ENCODE measurements around the gene SETBP1.

SETBP1 gene

DNA sequence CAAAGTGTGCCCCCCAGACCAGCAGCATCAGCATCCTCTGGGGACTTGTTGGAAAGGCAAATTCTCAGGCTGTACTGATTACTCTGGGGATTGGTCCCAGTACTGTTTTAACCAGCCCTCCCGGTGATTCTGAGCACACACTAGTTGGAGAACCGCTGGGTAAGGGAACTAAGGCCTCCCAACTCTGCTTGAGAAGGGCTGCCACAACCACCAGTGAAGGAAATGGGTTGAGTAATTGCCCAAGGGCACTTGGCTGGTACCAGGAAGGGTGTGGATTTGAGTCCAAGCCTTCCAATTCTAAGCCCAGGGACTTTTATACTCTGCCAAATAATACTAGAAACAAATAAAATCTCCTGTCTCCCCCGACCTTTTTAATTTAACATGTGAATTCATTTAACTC lies 219.9 kb downstream of the SETBP1 start:
- no peak for DNase-seq (ENCODE audit: low read depth in 2 of 2)

DNA sequence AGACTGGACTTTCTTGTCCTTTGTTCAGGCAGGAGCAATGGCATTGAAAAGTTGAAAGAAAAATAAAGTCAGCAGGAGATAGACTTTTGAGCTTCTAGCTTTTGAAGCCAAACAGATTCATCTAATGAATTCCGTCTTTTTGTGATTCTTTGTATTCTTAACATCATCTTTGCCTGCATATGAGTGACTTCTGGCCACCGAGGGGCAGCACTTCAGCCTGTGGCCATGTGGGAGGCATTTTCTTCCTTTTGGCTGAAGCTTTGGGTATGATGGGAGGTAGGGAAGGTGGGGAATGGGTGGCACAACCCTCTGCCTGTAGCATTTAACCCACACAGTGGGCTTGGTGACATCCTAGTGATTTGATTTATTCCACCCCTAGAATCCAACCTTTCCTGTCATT lies 220.6 kb downstream of the SETBP1 start:
- DNase-seq (ENCODE audit: low read depth in 2 of 2), result no peak

DNA sequence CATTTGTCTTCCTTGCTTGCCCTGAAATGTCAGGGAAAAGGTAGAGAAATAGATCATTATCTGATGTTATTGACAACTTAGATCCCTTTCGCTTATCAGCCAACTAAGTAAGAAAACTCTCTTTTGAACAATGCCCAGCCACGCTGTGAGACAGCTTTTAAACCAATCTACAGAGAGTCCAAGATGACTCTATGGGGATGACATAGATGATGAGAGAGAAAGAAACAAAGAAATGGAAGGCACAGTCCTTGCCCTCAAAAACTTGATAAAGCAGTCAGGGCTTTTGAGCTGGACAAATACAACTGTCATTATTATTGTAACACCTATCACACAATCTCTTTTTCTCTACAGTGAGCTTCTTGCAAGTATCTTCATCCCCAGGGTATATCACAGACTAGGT lies 222.6 kb downstream of the SETBP1 start:
- DNase-seq (ENCODE audit: low read depth in 2 of 2), result no peak

DNA sequence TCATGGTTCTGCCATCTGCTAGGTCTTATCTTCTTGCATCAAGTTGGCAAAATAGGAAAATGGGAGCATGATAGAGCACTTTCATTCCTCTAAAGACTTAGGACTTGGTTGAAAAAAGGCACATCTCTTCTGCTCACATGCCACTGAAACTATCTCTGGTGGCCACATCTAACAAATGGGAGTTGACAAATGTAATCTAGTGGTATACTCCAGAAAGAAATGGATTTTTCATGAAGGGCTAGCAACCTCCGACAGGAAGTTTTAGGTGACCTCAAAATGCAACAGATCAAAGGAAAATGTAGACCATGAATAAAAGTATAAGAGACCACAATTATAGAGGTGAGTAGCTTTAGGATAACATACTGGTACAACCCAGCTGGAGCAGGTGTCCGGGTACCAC lies 224.1 kb downstream of the SETBP1 start:
- DNase-seq (ENCODE audit: low read depth in 2 of 2), result no peak

DNA sequence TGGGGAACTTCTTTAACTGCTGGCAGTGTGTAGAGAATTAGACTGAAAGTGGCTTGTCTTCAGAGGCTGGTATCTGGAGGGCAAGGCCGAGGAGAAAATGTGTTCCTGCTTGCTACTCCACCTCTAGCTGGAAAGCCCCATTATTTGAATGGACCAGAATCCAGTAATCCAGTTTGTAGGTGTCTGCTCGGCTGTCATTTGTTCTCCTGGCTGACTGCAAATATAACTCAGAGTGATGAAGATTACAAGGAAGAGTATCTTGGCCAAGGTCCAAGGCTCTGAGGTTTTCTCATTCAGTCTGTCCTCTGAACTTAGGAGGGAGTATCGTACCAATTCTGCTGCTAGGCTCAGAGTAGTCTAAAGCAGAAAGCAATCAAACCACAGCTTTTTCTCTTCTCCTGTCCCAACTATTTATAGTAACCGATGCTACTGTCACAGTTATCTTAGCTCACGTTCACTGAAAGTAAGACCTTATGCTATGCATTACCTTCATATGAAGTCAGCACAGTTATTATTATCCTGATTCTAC lies 228.6 kb downstream of the SETBP1 start:
- DNase-seq (ENCODE audit: low read depth in 2 of 2), result no peak

DNA sequence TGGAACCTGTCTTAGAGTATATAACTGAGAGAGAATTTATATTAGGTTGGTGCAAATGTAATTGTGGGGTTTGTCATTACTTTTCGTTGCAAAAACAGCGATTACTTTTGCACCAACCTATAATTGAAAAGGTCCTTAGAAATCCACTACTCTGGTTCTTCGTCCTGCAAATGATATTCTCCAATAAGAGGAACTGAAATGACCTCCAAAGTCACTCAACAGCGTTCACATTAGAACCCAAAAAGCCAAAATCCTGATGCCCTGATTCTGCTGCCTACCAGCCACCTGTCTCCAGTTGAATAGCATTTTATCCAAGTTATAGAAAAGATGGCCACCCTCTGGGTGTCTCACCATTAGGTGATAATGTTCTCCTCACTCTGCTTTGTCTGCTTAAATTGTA lies 230.6 kb downstream of the SETBP1 start:
- DNase-seq (ENCODE audit: low read depth in 2 of 2), result no peak

DNA sequence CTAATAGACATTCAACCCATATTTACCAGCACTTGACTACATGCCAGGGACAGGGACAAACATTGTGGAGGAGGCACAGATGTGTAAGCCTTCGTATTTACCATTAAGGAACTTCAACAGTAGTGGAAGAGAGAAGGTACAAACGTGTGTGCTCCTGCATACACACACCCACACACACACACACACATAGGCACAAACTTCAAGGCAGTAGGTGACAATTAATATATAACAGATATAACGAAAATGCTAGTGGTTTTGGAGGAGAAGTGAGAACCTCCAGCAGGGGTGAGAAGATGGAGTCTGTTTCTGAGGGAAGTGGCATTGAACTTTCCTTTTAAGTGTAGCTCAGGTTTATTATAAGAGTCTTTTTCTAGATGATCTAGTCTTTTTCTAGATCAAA lies 231.1 kb downstream of the SETBP1 start:
- DNase-seq (ENCODE audit: low read depth in 2 of 2), result no peak

DNA sequence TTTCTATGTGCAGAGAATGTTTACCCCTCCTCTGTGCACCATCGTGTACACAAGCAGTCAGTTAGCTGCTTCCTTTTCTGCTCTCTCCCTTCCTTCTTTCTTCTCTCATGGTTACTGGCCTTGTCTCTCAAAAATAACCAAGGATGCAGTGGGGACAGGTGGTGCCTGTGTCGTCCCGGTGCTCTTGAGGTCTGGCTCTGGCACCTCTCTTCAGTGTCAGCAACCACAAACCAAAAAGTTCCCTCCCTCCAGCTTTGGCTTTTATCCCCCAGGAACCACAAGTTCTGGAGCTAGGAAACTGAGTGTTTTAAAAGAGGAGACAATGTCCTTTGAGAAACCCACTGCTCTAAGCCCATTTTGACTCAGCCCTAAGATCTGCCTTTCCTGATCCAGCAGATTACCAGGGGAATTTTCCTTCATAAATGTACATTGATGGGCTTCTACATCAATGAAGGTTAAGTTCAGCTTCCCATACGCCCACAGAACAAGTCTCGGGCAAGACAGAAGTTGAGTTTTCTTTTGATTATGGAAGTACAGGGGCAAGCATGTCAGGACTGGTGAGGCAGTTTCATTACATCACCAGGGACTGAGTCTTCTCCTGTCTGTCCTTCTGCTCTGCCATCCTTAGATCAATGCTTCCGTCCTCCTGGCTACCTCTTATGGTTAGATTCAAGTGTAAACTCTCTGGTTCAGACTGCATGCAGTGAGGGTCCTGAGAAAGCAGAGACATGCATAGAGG lies 232.2 kb downstream of the SETBP1 start:
- no peak for DNase-seq (ENCODE audit: low read depth in 2 of 2)

DNA sequence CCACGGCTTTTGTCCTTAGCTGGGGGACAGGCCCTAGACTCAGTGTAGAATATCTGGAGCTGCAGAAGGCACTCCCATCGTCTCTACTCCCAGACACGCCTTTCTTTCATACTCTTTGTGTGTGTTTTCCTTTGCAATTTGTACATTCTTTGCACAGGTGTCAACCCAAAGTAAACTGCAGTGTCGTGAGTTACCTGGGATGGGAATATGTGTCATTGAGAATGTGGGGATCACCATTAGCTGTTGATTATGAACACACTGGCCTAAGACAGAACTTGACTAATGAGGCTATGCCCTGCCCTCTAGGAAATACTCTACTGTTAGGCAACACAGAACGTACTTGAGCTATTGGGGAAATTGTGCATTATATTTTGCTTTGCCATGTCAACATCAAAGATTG lies 233.3 kb downstream of the SETBP1 start:
- DNase-seq (ENCODE audit: low read depth in 2 of 2), result no peak

DNA sequence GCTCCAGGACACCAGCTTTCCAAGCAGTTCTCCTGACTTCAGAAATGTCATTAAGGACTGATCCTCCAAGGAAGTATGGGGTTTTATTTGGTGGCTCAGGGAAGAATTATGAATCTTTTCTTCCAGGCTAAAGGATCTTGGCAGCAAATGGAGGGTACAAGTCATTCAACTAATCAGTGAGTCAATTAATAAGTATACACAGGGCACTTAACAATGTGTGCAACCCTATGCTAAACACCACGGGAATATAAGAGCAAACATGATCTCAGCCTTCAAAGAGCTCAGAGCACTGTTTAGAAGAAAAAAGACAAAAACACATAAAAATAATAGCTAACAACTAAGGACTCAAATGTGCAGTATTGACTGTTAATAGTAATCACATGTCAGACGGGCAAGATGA lies 234.5 kb downstream of the SETBP1 start:
- DNase-seq (ENCODE audit: low read depth in 2 of 2), result no peak

DNA sequence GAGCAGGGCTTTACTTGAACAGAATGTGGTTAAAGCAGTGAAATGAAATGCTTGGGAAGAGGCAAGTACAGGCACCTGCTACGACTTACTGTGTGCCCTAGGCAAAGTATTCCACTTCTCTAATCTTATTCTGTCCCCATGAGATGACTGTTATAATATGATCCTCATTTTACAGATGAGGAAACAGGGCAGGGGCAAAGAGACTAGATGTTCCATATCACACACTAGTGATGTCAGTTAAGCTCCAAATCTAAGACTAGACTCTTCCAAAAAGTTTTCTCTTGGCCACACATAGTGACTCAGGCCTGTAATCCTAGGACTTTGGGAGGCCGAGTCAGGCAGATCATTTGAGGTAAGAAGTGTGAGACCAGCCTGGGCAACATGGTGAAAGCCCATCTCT lies 235.0 kb downstream of the SETBP1 start:
- no peak for DNase-seq (ENCODE audit: low read depth in 2 of 2)

DNA sequence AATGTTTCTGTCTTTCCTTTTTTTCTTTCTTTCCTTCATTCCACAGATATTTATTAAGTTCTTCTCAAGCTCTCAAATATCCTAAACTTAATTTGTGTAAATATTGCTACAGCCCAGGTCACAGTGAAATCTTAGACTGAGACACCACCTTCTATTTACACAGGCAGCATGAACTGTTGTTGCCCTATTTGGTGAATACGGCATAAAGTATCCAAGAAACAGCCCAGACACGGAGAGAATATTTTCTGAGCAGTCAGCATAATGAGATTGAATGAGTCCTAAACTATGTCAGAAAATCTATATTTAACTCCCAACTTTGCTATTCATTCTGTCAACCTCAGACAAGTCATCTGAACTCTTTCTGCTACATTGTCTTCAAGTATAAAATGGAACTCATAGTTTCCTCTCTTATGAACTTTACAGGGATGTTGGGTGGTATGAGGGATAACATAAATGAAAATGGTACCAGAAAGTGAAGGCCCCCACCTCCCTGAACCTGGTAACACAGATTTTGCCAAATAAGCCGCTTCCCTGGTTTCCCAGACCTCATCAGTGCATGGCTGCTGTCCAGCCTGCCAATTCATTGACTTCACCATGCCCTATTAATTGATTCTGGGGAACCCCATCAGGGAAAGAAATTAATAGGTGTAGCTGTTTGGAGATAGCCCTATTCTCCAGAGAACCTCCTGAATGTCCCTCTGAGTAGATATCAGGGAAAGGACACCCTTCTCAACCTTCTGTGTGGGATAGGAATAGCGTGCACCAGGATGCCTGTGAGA lies 235.9 kb downstream of the SETBP1 start:
- DNase-seq (ENCODE audit: low read depth in 2 of 2), result no peak

DNA sequence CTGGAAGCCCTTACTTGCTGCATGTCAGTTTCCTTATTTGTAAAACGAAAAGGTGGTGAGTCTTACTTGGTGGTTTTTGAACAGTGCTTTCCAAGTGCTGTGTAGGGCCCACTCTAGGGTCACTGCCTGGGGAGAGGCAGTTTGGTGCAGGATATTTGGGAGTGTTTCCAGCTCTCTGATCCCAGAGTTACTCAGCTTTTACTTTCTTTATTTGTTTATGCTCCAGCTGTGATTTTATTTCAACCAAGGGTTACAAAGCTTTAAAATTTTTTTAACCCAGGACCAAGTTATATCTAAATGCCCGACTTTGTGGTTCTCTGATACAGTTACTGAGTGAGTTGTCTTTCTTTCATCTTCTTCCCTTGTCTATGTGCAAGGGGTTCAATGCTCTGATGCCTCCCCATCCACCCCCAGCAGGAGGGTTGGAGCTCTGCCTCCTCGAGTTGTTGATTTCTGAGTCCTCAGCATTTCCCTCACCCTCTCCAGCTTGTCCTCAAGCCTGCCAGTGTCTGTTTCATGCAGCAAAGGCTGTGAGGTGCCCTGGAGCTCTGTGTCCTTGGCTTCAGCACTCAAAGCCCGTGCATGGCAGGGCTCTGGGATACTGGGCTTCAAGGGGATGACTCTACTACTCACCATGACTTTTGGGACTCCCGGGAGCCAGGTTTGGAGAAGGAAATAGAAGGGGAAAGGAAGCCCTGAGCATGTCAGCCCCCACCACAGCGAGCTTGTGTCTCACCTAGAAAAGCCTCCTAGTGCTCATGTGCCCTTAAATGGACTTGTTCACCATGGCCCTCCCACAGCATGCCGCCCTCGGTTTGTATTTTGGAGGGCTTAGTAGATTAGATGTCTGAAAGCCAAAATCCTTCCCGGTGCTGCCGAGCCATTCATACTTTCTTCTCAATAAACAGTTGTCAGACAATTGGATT lies 236.8 kb downstream of the SETBP1 start:
- DNase-seq (ENCODE audit: low read depth in 2 of 2), result no peak

DNA sequence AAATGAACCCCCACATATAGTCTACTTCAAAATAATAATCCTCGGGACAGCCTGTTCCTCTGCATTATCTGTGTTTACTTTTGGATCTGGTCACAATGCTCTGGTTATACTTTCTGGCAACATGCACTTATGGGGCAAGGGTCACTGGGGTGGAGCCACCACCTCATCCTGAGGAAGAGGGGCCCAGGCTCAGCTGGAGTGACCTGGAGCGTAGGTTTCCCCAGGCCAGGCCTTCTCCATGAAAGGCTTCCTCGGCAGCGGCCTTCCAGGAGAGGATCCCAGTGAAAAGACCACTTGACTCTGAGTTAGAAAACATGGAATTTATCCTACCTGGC lies 237.4 kb downstream of the SETBP1 start:
- no peak for DNase-seq (ENCODE audit: low read depth in 2 of 2)

DNA sequence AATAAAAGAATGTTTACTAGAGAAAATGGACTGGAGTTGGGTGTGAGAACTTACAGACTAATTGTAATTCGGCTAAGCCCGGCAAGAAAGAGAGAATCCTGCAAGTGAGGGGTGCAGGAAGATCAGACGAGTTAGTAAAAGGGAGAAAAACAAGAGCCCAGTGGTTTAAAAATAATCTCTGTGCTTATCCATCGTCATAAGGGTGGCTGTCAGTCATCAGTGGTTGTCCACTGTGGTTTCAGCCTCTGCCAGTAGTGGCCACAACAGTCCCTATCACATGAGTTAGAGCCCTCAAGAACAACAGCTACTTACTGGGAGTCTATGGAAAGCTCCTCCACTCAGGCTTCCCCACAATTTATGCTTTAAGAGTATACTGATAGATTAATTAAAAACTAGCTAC lies 239.8 kb downstream of the SETBP1 start:
- DNase-seq (ENCODE audit: low read depth in 2 of 2), result no peak

DNA sequence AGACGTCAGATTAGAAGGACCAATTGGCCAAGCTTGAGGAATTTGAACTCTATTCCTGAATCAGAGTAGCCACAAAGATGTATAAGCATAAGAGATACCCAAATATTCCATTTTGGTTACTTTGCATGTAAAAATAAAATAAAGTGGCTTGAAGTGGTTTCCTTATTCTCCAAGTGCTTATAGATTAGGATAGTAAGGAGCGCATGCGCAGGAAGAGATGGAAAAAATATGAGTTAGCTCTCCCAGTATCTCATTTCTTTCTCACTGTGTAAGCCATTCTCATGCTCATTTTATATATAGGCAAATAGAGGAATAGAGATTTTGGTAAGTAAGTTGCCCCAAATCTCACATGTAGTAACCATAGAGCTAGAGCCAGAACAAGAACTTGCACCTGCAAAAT lies 241.3 kb downstream of the SETBP1 start:
- DNase-seq (ENCODE audit: low read depth in 2 of 2), result no peak

DNA sequence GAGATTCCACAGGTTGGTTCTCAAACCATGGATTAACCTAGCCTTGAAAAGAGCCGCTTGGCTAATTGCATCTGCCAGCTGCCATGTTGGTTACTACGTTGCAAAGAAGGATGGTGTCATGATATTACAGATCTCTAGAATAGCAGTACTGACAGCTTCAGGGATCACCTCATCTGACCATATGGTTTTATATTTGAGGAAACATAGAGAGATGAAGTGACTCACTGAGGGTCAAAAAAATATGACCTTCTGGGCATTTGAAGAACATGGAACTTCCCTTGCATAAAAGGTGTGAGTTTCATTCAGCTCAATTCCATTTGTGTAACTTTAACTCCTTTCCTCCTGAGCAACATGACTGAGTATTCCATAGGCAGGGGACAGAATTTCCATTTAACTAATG lies 242.3 kb downstream of the SETBP1 start:
- DNase-seq (ENCODE audit: low read depth in 2 of 2), result no peak

DNA sequence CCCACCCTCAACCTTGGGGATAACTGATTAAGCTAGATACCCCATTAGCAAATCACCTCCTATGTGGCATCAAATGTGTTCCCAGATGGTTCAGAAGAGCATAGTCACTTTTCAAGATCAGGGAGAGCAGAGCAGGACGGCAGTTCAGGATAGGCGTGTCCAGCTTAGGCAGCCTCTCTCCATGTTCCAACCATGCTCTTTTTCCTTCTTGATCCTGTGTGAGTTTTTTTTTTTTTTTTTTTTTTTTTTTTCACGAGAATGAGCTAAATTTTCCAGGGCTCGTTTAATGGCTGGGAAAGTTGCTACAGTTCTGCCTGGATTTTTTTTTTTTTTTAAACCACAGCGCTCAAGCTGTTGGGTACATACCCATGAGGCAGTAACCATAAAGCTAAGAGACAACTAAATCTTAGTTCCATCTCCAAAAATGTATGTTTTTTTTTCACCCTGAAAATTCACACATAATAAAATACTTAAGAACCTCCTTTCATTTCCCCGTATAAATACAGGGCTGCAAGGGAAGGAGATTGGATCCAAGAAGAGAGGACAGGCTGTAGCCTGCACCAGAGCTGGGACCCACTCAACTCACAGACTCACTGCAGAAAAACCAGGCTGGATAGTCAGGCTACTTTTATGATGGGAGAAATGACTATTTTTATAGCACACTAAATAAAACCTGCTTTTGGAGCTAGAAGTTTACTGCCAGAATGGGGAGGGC lies 244.3 kb downstream of the SETBP1 start:
- DNase-seq (ENCODE audit: low read depth in 2 of 2), result no peak

DNA sequence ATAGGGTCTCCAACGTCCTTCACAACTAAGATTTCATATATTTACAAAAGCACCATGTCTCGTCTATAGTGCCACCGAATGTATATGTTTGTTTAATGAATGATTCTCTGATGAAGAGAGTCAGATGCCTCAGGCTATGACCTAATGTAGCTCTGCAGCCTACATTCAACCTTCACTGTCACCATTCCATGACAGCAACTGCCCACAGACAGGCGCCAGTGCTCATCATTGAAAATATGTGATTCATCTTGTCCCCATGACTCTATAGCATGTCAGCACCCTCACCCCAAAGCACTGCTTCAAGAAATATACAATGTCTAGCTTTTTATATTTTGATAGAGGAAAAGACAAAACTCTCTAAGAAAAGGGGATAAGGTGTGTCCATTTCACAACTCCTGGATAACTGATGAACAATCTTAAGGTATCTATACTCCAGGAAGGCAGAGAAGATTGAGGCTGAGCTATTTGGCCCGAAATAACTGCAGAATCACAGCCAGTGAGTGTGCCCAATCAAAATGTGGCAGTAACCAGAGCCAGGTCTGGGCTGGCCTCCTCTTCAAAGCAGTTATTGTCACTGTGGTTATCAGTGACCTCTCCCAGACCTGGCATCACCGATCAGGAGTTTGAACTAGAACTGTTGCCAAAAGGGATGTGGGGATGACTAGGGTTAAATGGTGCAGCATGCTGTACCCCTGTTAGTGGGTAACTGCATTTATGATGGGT lies 246.6 kb downstream of the SETBP1 start:
- no peak for DNase-seq (ENCODE audit: low read depth in 2 of 2)

DNA sequence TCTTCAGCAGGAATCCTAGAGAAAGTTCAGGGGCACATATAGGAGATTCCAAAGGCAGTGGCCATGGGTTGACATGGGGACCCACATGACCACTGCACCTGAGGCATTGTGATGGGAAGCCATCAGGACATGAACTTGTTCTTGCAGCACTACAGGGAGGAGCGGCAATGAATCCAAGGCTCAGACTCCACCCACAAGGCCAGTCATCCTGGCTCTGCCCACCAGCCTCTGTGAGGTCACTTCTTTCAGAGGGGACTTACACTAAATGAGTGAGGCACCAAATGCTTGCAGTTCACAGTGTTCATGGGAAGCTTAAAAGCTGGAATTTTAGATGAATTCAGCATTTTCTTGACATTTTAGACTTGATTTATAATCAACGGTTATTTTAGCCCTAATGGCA lies 254.2 kb downstream of the SETBP1 start:
- no peak for DNase-seq (ENCODE audit: low read depth in 2 of 2)

DNA sequence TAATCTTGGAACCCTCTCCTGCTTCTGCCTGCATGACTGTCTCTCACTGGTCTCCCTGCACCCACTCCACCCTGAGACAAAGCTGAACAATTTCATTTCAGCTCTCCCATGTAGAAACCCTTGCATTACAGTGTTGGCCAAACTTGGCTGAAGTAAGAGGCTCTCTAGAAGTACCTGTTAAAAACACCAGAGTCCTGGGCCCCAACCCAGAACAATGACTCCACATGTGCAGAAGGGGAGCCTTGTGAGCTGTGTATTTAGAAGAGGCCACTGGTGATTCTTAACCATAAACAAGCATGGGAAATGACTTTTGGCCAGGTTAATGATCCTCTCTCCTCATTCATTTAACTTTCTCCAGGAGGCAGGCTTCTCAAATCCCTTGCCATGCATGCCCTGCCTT lies 254.8 kb downstream of the SETBP1 start:
- no peak for DNase-seq (ENCODE audit: low read depth in 2 of 2)

Data from stimulated activated CD4-positive, alpha-beta T cell treated with anti-CD3 and anti-CD28 coated beads, Interleukin-1b, Interleukin-23, amount 100 ng/mL, for 4 hours (primary cell).